Tibial nerve (tissue), 4 donors: ENCODE measurements around the gene CACYBP.

Source experiments
- CTCF ChIP-seq, 5 experiments: fragments of 200-600 bp in 3 of 5; fragments of 450-650 bp in 2 of 5; sonication (generic) in 3 of 5; IDR thresholded peaks; one replicate each; pipeline ENCODE4 v1.5.1; 2016 to 2019; ENCODE audit warnings: antibody characterized with exemption in 5 of 5, mild to moderate bottlenecking in 3 of 5, moderate library complexity in 2 of 5
- EP300 ChIP-seq, 2 donors: sonication (generic); formaldehyde crosslinking; IDR thresholded peaks; one replicate each; pipeline ENCODE4 v1.6.1; 2017; ENCODE audit warnings: antibody characterized with exemption in 2 of 2, mild to moderate bottlenecking in 1 of 2
- POLR2A ChIP-seq, 2 donors: fragments of 450-650 bp; IDR thresholded peaks; one replicate each; pipeline ENCODE4 v1.6.1; 2017; ENCODE audit warnings: antibody characterized with exemption in 2 of 2, mild to moderate bottlenecking in 2 of 2, moderate library complexity in 2 of 2

GRCh38 chr1:174982971-174983689 is 16.6 kb upstream of the CACYBP start:
- TF ChIP-seq CTCF (IDR thresholded peaks at IDR 0.05) (peak; percentile 33 to 70 (median 61)), POLR2A (IDR thresholded peaks at IDR 0.05) (no peak), EP300 (IDR thresholded peaks at IDR 0.05) (no peak)
